B cell (primary cell): ENCODE results near the gene KCNJ8. TPM values are rescaled to one million over a fixed set of nuclear protein-coding genes. Genes with fewer than 3 reads are reported as not detected.
"Not testable (repeated sequence)": the region's sequence is repeated elsewhere in the genome, so short reads cannot be mapped to it uniquely, and the experiment has no call there.

Source experiments
- ATAC-seq: fragments of 200-7000 bp; cut with Tn5 transposase; one replicate; pipeline ENCODE4 v1.10.0; 2021; ENCODE audit warnings: low read depth, mild to moderate bottlenecking, moderate number of reproducible peaks, moderate library complexity
- CTCF ChIA-PET: fragments of 350-600 bp; sonication (Branson Sonifier 250); formaldehyde crosslinking; loops from one replicate; lab custom pipeline; 2021; ENCODE audit warnings: antibody characterized with exemption, inconsistent platforms; lab: Charles Lee
- POLR2A ChIA-PET: fragments of 350-600 bp; sonication (Branson Sonifier 250); formaldehyde crosslinking; loops from one replicate; lab custom pipeline; 2021; ENCODE audit warnings: antibody characterized with exemption; lab: Charles Lee
- DNase-seq: peaks from one replicate; pipeline ENCODE4 v3.0.0; 2013
- H2AFZ ChIP-seq: 2 replicates; pipeline ENCODE4 v1.6.1; 2012; ENCODE audit warnings: mild to moderate bottlenecking, low read depth, low read length; ENCODE audit not compliant: insufficient read depth, poor library complexity, severe bottlenecking
- H3K27ac ChIP-seq, 2 donors: 1 replicate in 1 of 2; 2 replicates in 1 of 2; pipeline ENCODE4 v1.5.1; 2012 to 2013; ENCODE audit warnings: low read length in 2 of 2, mild to moderate bottlenecking in 2 of 2, moderate library complexity in 1 of 2
- H3K27me3 ChIP-seq, 4 experiments: fragments of 200-600 bp in 1 of 4; sonication (generic) in 1 of 4; replicated peaks in 1 of 4; 1 replicate in 2 of 4; 2 replicates in 2 of 4; pipeline versions ENCODE4 v1.6.1 to v1.7.0; 2013 to 2016; ENCODE audit warnings: low read length in 3 of 4, mild to moderate bottlenecking in 2 of 4, mixed read lengths in 1 of 4, moderate library complexity in 1 of 4; ENCODE audit not compliant: insufficient read depth in 4 of 4, control insufficient read depth in 3 of 4; ENCODE audit errors: control extremely low read depth in 1 of 4
- H3K36me3 ChIP-seq, 2 experiments: replicated peaks in 1 of 2; 1 replicate in 1 of 2; 2 replicates in 1 of 2; pipeline versions ENCODE4 v1.6.1 to v1.7.1; 2013; ENCODE audit warnings: low read length in 1 of 2; ENCODE audit not compliant: insufficient read depth in 2 of 2, control insufficient read depth in 1 of 2; ENCODE audit errors: control extremely low read depth in 1 of 2, extremely low read depth in 1 of 2
- H3K4me1 ChIP-seq, 2 donors: fragments of 200-600 bp in 1 of 2; sonication (generic) in 1 of 2; 1 replicate in 1 of 2; 2 replicates in 1 of 2; pipeline versions ENCODE4 v1.5.1 to v1.6.1; 2013 to 2017; ENCODE audit warnings: low read length in 2 of 2; ENCODE audit not compliant: control insufficient read depth in 2 of 2, insufficient read depth in 2 of 2
- H3K4me2 ChIP-seq: replicated peaks from 2 replicates; pipeline ENCODE3; 2012; ENCODE audit warnings: mild to moderate bottlenecking, low read depth, low read length; ENCODE audit not compliant: poor library complexity, severe bottlenecking
- H3K4me3 ChIP-seq, 5 experiments: fragments of 200-600 bp in 1 of 5; sonication (generic) in 1 of 5; 1 replicate in 3 of 5; 2 replicates in 2 of 5; pipeline versions ENCODE4 v1.5.1 to v1.7.0; 2011 to 2016; ENCODE audit warnings: low read length in 4 of 5, mild to moderate bottlenecking in 4 of 5, low read depth in 2 of 5, control low read depth in 1 of 5, moderate library complexity in 1 of 5; ENCODE audit not compliant: insufficient read depth in 1 of 5; ENCODE audit errors: control extremely low read depth in 1 of 5, extremely low read depth in 1 of 5
- H3K79me2 ChIP-seq: fragments of 200-600 bp; sonication (generic); one replicate; pipeline ENCODE4 v1.6.0; 2016; ENCODE audit warnings: low read length; ENCODE audit not compliant: control insufficient read depth, insufficient read depth
- H3K9ac ChIP-seq: fragments of 200-600 bp; sonication (generic); 2 replicates; pipeline ENCODE4 v1.6.1; 2017; ENCODE audit warnings: mild to moderate bottlenecking, low read length, moderate library complexity
- H3K9me3 ChIP-seq, 3 donors: one replicate each; pipeline versions ENCODE4 v1.6.1 to v1.7.1; 2013; ENCODE audit warnings: low read length in 2 of 3; ENCODE audit not compliant: control insufficient read depth in 2 of 3, insufficient read depth in 1 of 3; ENCODE audit errors: control extremely low read depth in 1 of 3
- H4K20me1 ChIP-seq: 2 replicates; pipeline ENCODE4 v1.6.0; 2012; ENCODE audit warnings: mild to moderate bottlenecking, low read length; ENCODE audit not compliant: insufficient read depth, control insufficient read depth, poor library complexity, severe bottlenecking
- H3K27ac Mint-ChIP-seq: one replicate; pipeline ENCODE4 v1.8.0; 2021; ENCODE audit warnings: mixed read lengths
- H3K27me3 Mint-ChIP-seq: one replicate; pipeline ENCODE4 v1.8.0; 2021; ENCODE audit warnings: mixed read lengths
- H3K4me1 Mint-ChIP-seq: one replicate; pipeline ENCODE4 v1.8.0; 2021; ENCODE audit warnings: mixed read lengths
- H3K4me3 Mint-ChIP-seq: one replicate; pipeline ENCODE4 v1.8.0; 2021; ENCODE audit warnings: mixed read lengths
- H3K9me3 Mint-ChIP-seq: one replicate; pipeline ENCODE4 v1.8.0; 2022; ENCODE audit warnings: mixed read lengths; ENCODE audit not compliant: insufficient read depth
- CTCF ChIP-seq: fragments of 200-600 bp; IDR thresholded peaks from one replicate; pipeline ENCODE4 v1.8.0; 2022; ENCODE audit warnings: antibody characterized with exemption, mild to moderate bottlenecking
- EZH2 ChIP-seq: IDR thresholded peaks from 2 replicates; pipeline ENCODE4 v1.6.1; 2012; ENCODE audit warnings: borderline replicate concordance, low read depth, mild to moderate bottlenecking, moderate library complexity, low read length; ENCODE audit not compliant: insufficient read depth, poor library complexity, severe bottlenecking
- WGBS: methylation state at CpG from one replicate; pipeline ENCODE4 v1.1.5; 2013; ENCODE audit warnings: missing lambda C conversion rate; ENCODE audit not compliant: insufficient coverage; 5-methylcytosine and 5-hydroxymethylcytosine counted together
- intact Hi-C: fragments of 100-400 bp; cut with micrococcal nuclease; formaldehyde crosslinking; loops from one replicate; pipeline ENCODE4 v1.10.0; 2022
- polyA plus RNA-seq: library from polyadenylated mRNA; depleted of rRNA; stranded (reverse); fragments of >200 nt; gene quantifications from 2 replicates; pipeline ENCODE4 v1.2.3, GENCODE V29; 2012
- total RNA-seq, 2 donors: library from RNA; stranded (reverse); fragments of 120-200 nt in 1 of 2; gene quantifications; 1 replicate in 1 of 2; 2 replicates in 1 of 2; pipeline versions ENCODE4 v1.2.3 to v1.2.4, GENCODE V29; 2013 to 2022

KCNJ8 gene
- total and polyA plus RNA-seq, 2 donors (not counting 1 experiment from before 2014, with no cell fraction given): not detected

DNA sequence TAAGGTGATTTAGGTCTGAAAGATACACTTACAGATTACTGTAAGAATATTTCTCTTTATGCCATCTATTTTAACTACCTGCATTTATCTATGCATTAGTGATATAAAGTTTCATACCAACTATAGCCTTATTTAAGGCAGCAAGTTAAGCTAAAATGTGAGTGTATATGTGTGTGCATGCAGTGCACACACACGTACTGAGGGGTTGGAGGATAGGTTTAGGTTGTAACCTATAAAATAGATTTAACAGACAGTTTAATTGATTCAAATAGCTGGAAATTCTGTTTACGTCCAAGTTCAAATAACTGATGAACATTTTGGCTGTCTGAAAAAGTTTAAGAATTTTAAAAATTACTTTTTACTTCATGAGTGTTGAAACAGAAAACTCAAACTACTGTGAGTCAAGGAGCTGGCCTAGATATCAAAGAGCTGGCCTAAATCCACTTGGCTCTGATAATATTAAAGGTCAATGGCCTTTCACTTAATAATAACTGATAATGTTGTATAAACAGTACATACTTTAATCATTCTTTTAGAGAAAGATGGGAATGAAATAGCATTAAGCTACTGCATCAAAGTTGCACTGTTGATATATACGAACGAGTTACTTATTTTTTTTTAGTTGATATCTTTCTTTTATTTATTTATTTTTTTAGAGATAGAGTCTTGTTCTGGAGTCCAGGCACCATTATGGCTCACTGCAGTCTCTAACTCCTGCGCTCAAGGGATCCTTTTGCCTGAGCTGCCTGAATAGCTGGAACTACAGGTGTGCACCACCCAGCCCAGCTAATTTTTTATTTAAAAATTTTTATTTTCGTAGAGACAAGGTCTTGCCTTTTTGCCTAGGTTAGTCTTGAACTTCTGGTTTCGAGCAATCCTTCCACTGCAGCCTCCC, 13.8 kb upstream of the KCNJ8 start:
- H3K4me1 Mint-ChIP-seq: no peaks in the 10 kb centered on the region
- no peaks in the 10 kb centered on the region for H3K27me3 ChIP-seq
- ATAC-seq (no peak), DNase-seq (no peak)
- no peaks in the 10 kb centered on the region for H3K36me3 ChIP-seq
- no peaks in the 10 kb centered on the region for H3K9me3 ChIP-seq
- no peak overlapping the region for H2AFZ ChIP-seq
- no peaks in the 10 kb centered on the region for H3K4me1 ChIP-seq
- H3K4me3 Mint-ChIP-seq: no peak overlapping the region
- ChIA-PET POLR2A (no interaction called here), CTCF (no interaction called here)
- no peak overlapping the region for H3K4me3 ChIP-seq
- no peak overlapping the region for H3K27ac Mint-ChIP-seq
- peaks cover under 1% of the 10 kb centered on the region for H3K9me3 Mint-ChIP-seq
- H3K27ac ChIP-seq: no peak overlapping the region
- no peak overlapping the region for H3K4me2 ChIP-seq
- no peak for TF ChIP-seq CTCF
- no peak for TF ChIP-seq EZH2
- H3K79me2 ChIP-seq: no peaks in the 10 kb centered on the region
- intact Hi-C loops: no loop called here
- WGBS: 95% methylated on average over 3 of the region's 7 CpGs
- no peaks in the 10 kb centered on the region for H3K27me3 Mint-ChIP-seq
- no peaks in the 10 kb centered on the region for H4K20me1 ChIP-seq
- no peak overlapping the region for H3K9ac ChIP-seq

- Histone ChIP-seq H3K27ac (no peak overlapping the region), H3K9me3 (no peaks in the 10 kb centered on the region), H3K4me2 (no peak overlapping the region), H3K9ac (no peak overlapping the region), H3K4me3 (no peak overlapping the region), H2AFZ (no peak overlapping the region), H3K79me2 (no peaks in the 10 kb centered on the region), H3K27me3 (no peaks in the 10 kb centered on the region), H3K4me1 (no peaks in the 10 kb centered on the region), H4K20me1 (no peaks in the 10 kb centered on the region), H3K36me3 (no peaks in the 10 kb centered on the region)
- intact Hi-C loops: no loop called here
- H3K4me3 Mint-ChIP-seq: no peak overlapping the region
- ATAC-seq: no peak
- WGBS: 67% methylated on average over 1 of the region's 3 CpGs
- H3K27me3 Mint-ChIP-seq: no peaks in the 10 kb centered on the region
- TF ChIP-seq EZH2 (no peak), CTCF (no peak)
- DNase-seq: no peak
- no peaks in the 10 kb centered on the region for H3K4me1 Mint-ChIP-seq
- ChIA-PET POLR2A (no interaction called here), CTCF (interaction anchor here (1.3 kb wide), 1 partner anchor 8 kb away, joined by 3 read pairs; no protein-coding TSS in a partner anchor)
- peaks cover 4% of the 10 kb centered on the region for H3K9me3 Mint-ChIP-seq
- H3K27ac Mint-ChIP-seq: no peak overlapping the region
Measured at GRCh38 chr12:21786041-21786531, 11.6 kb upstream of the KCNJ8 start.

GRCh38 chr12:21782723-21783122, 8.2 kb upstream of the KCNJ8 start:
- H3K27me3 Mint-ChIP-seq, H2AFZ ChIP-seq, POLR2A ChIA-PET, CTCF ChIA-PET, H3K27ac ChIP-seq, H3K9me3 Mint-ChIP-seq, H3K9ac ChIP-seq, H3K4me2 ChIP-seq, H3K9me3 ChIP-seq, H3K27me3 ChIP-seq, H4K20me1 ChIP-seq, H3K27ac Mint-ChIP-seq, H3K4me3 ChIP-seq, DNase-seq, H3K79me2 ChIP-seq, H3K4me3 Mint-ChIP-seq, H3K4me1 Mint-ChIP-seq, H3K4me1 ChIP-seq, intact Hi-C loops, ATAC-seq, H3K36me3 ChIP-seq: not testable (repeated sequence)
- WGBS: no CpG with 5 or more reads among the region's 3 CpGs
